Esophagus muscularis mucosa (tissue), 3 donors: ENCODE measurements around the gene GPR85.

Source experiments
- POLR2A ChIP-seq: fragments of 450-650 bp; IDR thresholded peaks from one replicate; pipeline ENCODE4 v1.6.1; 2017; ENCODE audit warnings: antibody characterized with exemption, moderate library complexity, mild to moderate bottlenecking, low read depth
- TF ChIP-seq, protein P1 (sequence below), 3 experiments: fragments of 200-600 bp in 2 of 3; fragments of 450-650 bp in 1 of 3; sonication (generic) in 2 of 3; IDR thresholded peaks; one replicate each; pipeline ENCODE4 v1.5.1; 2017 to 2019; ENCODE audit warnings: antibody characterized with exemption in 3 of 3, mild to moderate bottlenecking in 2 of 3, moderate library complexity in 1 of 3

- TF ChIP-seq, protein P1, sequence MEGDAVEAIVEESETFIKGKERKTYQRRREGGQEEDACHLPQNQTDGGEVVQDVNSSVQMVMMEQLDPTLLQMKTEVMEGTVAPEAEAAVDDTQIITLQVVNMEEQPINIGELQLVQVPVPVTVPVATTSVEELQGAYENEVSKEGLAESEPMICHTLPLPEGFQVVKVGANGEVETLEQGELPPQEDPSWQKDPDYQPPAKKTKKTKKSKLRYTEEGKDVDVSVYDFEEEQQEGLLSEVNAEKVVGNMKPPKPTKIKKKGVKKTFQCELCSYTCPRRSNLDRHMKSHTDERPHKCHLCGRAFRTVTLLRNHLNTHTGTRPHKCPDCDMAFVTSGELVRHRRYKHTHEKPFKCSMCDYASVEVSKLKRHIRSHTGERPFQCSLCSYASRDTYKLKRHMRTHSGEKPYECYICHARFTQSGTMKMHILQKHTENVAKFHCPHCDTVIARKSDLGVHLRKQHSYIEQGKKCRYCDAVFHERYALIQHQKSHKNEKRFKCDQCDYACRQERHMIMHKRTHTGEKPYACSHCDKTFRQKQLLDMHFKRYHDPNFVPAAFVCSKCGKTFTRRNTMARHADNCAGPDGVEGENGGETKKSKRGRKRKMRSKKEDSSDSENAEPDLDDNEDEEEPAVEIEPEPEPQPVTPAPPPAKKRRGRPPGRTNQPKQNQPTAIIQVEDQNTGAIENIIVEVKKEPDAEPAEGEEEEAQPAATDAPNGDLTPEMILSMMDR (IDR thresholded peaks at IDR 0.05): no peak
- no peak for TF ChIP-seq POLR2A
These were observed 40.2 kb downstream of the GPR85 start for GRCh38 chr7:113046453-113046852.
